CD4-positive, alpha-beta T cell treated with Interleukin-4 for 4 hours (primary cell): ENCODE results near the gene SLC26A1.

ENCODE experiments used
- DNase-seq: peaks from one replicate; pipeline ENCODE4 v3.0.0-alpha.2; 2020

The SLC26A1 gene

DNA sequence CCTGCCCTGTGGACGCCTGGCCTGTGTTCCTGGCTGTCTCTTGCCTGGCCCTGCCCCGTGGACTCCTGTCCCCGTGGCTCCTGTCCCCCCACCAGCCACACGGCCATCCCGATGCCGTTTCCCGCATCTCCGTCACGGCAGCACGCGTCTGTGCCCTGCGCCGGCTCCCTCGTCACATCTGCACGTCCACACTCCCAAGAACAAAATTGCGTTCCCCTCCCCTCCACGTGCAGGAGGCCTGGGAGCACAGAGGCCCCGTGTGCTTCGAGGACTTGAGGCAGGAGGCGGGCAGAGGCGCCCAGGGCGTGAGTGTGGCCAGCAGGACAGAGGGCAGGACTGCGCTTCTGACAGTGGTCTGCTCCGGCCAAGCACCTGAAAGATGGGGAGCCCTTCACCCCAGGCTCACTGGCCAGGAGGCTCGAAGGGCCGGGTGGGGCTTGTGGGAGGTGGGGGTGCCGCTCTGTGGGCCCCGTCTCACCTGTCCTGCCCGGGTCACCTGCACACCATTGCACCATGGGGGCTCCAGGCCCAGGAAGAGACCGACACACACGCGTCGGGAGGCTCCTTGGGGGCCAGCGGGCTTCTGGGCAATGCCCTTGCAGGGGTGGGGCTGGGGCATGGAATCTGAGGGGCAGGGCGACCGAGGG is 35.5 kb upstream of the SLC26A1 start:
- DNase-seq: no peak

DNA sequence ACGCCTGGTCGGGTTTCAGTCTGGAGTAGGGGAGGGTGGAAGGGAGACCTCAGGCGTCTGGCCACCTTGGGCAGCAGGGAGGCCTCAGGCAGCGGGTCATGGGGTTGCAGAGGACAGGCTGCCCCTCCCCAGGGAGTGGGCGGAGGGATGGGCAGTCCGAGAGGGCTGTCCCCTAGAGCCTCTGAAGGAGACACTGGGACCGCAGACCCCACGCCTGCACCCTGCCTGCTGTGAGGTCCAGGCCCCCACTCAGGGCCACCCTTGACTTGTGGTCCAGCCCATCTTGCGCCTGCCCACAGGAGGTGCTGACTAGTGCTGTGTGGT is 34.7 kb upstream of the SLC26A1 start:
- no peak for DNase-seq

GRCh38 chr4:1027219-1027914 is 34.2 kb upstream of the SLC26A1 start:
- no peak for DNase-seq

- DNase-seq: peak; percentile 16
Observed at GRCh38 chr4:1026115-1026514, 32.9 kb upstream of the SLC26A1 start.

- DNase-seq: no peak
Observed at GRCh38 chr4:1024882-1025545, 31.8 kb upstream of the SLC26A1 start.

DNA sequence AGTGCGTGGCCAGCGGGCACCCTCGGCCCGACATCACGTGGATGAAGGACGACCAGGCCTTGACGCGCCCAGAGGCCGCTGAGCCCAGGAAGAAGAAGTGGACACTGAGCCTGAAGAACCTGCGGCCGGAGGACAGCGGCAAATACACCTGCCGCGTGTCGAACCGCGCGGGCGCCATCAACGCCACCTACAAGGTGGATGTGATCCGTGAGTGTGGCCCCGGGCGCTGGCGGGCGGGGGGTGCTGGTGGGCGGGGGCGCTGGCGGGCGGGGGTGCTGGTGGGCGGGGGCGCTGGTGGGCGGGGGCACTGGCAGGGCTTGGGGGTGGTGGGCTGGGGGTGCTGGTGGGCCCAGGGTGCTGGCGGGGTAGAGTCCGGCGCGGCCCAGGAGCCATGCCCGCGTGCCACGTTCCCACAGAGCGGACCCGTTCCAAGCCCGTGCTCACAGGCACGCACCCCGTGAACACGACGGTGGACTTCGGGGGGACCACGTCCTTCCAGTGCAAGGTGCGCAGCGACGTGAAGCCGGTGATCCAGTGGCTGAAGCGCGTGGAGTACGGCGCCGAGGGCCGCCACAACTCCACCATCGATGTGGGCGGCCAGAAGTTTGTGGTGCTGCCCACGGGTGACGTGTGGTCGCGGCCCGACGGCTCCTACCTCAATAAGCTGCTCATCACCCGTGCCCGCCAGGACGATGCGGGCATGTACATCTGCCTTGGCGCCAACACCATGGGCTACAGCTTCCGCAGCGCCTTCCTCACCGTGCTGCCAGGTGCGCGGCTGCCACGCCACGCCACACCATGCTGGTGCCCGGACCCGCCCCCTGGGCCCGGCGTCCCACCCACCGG is 30.9 kb upstream of the SLC26A1 start:
- DNase-seq: no peak

DNA sequence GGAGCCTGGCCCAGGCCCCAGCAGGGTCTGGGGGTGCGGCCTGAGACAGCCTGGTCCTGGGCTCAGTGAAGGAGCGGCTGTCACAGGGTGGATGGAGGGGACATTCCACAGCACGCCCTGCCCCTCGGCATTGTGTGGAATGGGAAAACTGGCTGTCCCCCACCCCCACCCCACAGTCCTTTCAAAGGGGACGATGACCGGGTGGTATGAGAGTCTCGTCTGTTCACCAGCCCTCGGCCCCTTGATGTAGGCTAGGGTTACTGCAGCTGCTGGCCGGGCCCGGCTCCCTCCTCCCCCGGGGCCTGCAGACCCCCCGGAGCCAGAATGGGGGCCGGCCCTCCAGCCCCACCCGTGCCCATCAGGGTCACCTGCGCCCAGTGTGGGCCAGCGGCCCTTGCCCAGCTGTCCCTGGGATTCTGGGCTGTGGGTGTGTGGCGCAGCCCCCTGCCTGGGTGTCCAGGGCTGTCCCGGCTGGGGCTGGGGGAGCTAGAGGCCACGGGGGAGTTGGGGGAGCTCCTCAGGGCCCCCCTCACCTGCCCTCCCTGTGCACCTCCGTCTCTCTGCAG is 30.0 kb upstream of the SLC26A1 start:
- no peak for DNase-seq

DNA sequence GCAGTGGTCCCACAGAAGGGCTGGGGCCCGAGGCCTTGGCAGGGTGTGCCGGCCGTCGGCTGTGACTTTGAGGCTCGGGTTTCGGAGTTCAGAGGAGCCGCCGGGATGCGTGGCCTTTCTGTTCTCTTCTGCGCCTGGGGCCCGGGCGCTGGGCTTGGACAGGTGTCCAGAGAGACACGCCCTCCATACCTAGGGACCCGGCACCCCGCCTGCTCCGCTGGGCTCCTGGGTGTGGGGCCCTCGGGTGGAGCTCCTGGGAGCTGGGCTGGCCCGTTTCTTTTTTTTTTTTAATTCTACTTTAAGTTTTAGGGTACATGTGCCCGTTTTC is 29.5 kb upstream of the SLC26A1 start:
- DNase-seq: no peak

GRCh38 chr4:1022051-1022738 is 29.0 kb upstream of the SLC26A1 start:
- no peak for DNase-seq

GRCh38 chr4:1021386-1022050 is 28.3 kb upstream of the SLC26A1 start:
- no peak for DNase-seq

- no peak for DNase-seq
Observed at GRCh38 chr4:1019729-1020470, 26.7 kb upstream of the SLC26A1 start.

- no peak for DNase-seq
Observed at GRCh38 chr4:1019320-1019719, 26.1 kb upstream of the SLC26A1 start.

- no peak for DNase-seq
Observed at GRCh38 chr4:1018147-1019020, 25.2 kb upstream of the SLC26A1 start.

- DNase-seq: no peak
Observed at GRCh38 chr4:1017706-1018105, 24.5 kb upstream of the SLC26A1 start.

GRCh38 chr4:1017211-1017610 is 24.0 kb upstream of the SLC26A1 start:
- DNase-seq: no peak

- DNase-seq: no peak
Observed at GRCh38 chr4:1015746-1016145, 22.5 kb upstream of the SLC26A1 start.

DNA sequence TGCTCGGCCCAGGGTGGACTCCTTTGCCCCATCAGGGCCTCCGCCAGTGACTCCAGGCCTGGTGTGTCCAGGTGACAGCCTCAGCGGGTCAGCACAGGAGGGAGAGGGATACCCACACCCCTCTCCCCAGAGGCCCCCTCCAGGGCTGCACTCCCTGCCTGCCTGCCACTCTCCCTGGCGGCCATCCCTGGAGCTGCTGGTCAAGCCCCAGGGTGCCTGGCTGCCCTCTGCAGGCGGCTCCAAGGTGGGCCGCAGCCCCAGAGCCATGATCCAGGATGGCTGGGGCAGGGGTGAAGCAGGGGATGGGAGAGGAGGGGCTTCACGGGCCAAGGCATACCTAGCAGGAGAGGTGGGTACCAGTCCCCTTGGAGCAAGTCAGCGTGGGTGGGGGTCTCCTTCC is 22.0 kb upstream of the SLC26A1 start:
- DNase-seq: no peak

DNA sequence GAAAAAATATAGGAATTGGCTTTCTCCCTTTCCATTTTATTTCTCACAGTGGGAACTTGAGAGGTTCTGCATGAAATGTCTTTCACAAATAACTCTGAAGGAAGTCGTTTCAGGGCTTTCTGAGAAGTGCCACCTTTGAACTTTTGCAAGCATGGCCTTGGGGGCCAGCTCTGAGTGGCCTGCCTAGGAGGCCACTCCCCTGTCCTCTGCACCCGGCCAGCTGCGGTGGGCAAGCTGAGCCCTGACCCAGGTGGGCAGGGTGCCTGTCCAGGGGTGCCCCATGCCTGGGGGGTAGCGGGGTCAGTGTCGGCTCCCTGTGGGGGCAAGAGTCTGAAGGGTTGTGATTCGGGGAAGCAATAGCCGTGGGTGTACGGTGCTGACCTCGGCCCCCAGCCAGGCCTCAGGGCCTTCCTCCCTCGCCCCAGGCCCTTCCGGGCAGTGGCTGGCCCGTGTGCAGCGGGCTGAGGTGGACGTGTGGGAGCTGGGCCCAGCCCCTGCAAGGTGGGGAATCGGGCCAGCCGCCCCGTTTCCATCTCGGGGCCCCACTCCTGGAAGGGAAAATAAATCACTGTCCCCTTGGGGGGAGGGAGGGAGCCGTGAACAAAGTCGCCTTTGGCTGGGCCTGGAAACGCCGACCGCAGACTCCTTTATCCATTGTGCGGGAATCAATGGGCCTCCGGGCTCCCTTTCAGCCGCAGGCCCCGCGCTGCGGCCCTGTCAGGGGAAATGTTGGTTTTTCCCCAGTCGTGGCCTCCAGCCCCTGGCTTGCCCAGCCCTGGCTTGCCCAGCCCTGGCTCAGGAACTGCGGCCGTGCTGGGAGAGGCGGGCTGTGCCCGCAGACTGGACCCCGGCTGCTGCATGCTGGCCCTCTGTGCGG is 21.3 kb upstream of the SLC26A1 start:
- DNase-seq: no peak
